Adrenal gland (tissue), 12 donors: ENCODE data around the gene ARIH1. TPM values are rescaled to one million over a fixed set of nuclear protein-coding genes. Genes with fewer than 3 reads are reported as not detected.

Source experiments
- DNase-seq, 7 donors: peaks; one replicate each; pipeline ENCODE4 v3.0.0-alpha.2; 2019 to 2020
- H3K27ac ChIP-seq, 5 donors: fragments of 200-600 bp; sonication (generic) in 4 of 5; 1 replicate in 3 of 5; 2 replicates in 2 of 5; pipeline versions ENCODE4 v1.5.1 to v1.8.0; 2016 to 2020; ENCODE audit warnings: mild to moderate bottlenecking in 1 of 5
- H3K27me3 ChIP-seq: fragments of 200-600 bp; 2 replicates; pipeline ENCODE4 v1.8.0; 2021
- H3K36me3 ChIP-seq, 2 donors: fragments of 200-600 bp; replicated peaks in 1 of 2; 1 replicate in 1 of 2; 2 replicates in 1 of 2; pipeline versions ENCODE4 v1.5.1 to v1.8.0; 2018 to 2022
- H3K4me1 ChIP-seq, 2 donors: fragments of 200-600 bp; replicated peaks in 1 of 2; 1 replicate in 1 of 2; 2 replicates in 1 of 2; pipeline versions ENCODE4 v1.5.1 to v1.8.0; 2018 to 2021
- H3K4me3 ChIP-seq, 4 donors: fragments of 200-600 bp; sonication (generic) in 3 of 4; one replicate each; pipeline ENCODE4 v1.5.1; 2016 to 2018
- H3K9me3 ChIP-seq, 3 donors: fragments of 200-600 bp; sonication (generic) in 1 of 3; replicated peaks in 1 of 3; 1 replicate in 2 of 3; 2 replicates in 1 of 3; pipeline versions ENCODE4 v1.5.1 to v1.8.0; 2016 to 2021
- CTCF ChIP-seq, 6 experiments: fragments of 450-650 bp in 4 of 6; fragments of 200-600 bp in 2 of 6; sonication (generic) in 1 of 6; IDR thresholded peaks; 1 replicate in 5 of 6; 2 replicates in 1 of 6; pipeline versions ENCODE4 v1.5.1 to v1.8.0; 2016 to 2021; ENCODE audit warnings: antibody characterized with exemption in 6 of 6, mild to moderate bottlenecking in 2 of 6, moderate library complexity in 1 of 6
- POLR2A ChIP-seq, 2 donors: fragments of 450-650 bp; IDR thresholded peaks; one replicate each; pipeline ENCODE4 v1.6.1; 2017; ENCODE audit warnings: antibody characterized with exemption in 2 of 2, mild to moderate bottlenecking in 2 of 2, moderate library complexity in 1 of 2
- WGBS, 4 donors: extraction: QIAGEN DNeasy Blood & Tissue Kit in 2 of 4; methylation state at CpG; one replicate each; pipeline versions ENCODE4 v1.1.5 to v1.1.7; 2013 to 2017; 5-methylcytosine and 5-hydroxymethylcytosine counted together
- intact Hi-C, 2 donors: fragments of 100-400 bp; cut with DNase I; formaldehyde crosslinking; loops; one replicate each; pipeline versions ENCODE4 v1.14.1 to v1.15.0; 2022 to 2023
- polyA plus RNA-seq, 3 donors: library from polyadenylated mRNA; stranded (reverse); fragments of 200-250 nt in 2 of 3; fragments of 350-450 nt in 1 of 3; fragmentation: Illumina TruSeq in 1 of 3; extraction: RNeasy Lipid Tissue Mini Kit (QIAGEN cat#74804) in 1 of 3; gene quantifications; one replicate each; pipeline ENCODE4 v1.2.3, GENCODE V29; 2013 to 2014
- total RNA-seq, 9 donors: library from RNA; depleted of rRNA in 4 of 9; stranded (reverse); fragments of >200 nt in 4 of 9; fragments of 120-200 nt in 1 of 9; fragmentation: NEBNext Ultra II Directional in 1 of 9; extraction: Animal tissue kit (Norgen Biotek cat#: 25700) in 1 of 9; gene quantifications; one replicate each; pipeline versions ENCODE4 v1.1.0 to v1.2.4, GENCODE V29; 2013 to 2023
- donor health status: healthy with polysubstance abuse.
- donor health status: Bipolar disorder and iron deficiency.
- donor health status: DM: yes; HTN: yes; CAD: no.
- donor health status: DM: no; HTN: no; CAD: no.
- donor health status: DM: no; HTN: no; CAD: no.
- donor health status: DM: yes; HTN: yes; CAD: no.

The ARIH1 gene
- total and polyA plus RNA-seq, 12 donors: 18.3 to 159 (median 58.8) TPM

GRCh38 chr15:72502220-72502809 is 28.2 kb downstream of the ARIH1 start:
- TF ChIP-seq CTCF (IDR thresholded peaks at IDR 0.05) (no peak), POLR2A (IDR thresholded peaks at IDR 0.05) (no peak)
- 71 to 79% (median 75%) methylated on average over 5 of the region's 5 CpGs for WGBS, 4 donors
- peaks cover 0 to 10% of the 10 kb centered on the region in 2 donors for H3K4me1 ChIP-seq
- intact Hi-C loops: no loop called here
- H3K36me3 ChIP-seq: no peaks in the 10 kb centered on the region
- H3K4me3 ChIP-seq: no peak overlapping the region
- no peaks in the 10 kb centered on the region for H3K9me3 ChIP-seq
- no peak for DNase-seq
- H3K27me3 ChIP-seq: no peaks in the 10 kb centered on the region
- H3K27ac ChIP-seq: no peak overlapping the region

- TF ChIP-seq POLR2A (IDR thresholded peaks at IDR 0.05) (no peak), CTCF (IDR thresholded peaks at IDR 0.05) (no peak)
- no peaks in the 10 kb centered on the region for H3K27me3 ChIP-seq
- WGBS, 4 donors: 53 to 61% (median 54%) methylated on average over 1 of the region's 1 CpG
These were observed 29.0 kb downstream of the ARIH1 start for GRCh38 chr15:72503147-72503546.

GRCh38 chr15:72507402-72508092 is 33.4 kb downstream of the ARIH1 start:
- no peaks in the 10 kb centered on the region for H3K9me3 ChIP-seq
- no peaks in the 10 kb centered on the region for H3K36me3 ChIP-seq
- H3K4me3 ChIP-seq: no peak overlapping the region
- WGBS, 4 donors: 84 to 100% (median 95%) methylated on average over 1 of the region's 1 CpG
- no peaks in the 10 kb centered on the region for H3K27me3 ChIP-seq
- no peak for DNase-seq
- intact Hi-C loops: no loop called here
- no peak overlapping the region for H3K27ac ChIP-seq
- peaks cover 5 to 7% of the 10 kb centered on the region in 2 donors for H3K4me1 ChIP-seq
- no peak for TF ChIP-seq CTCF (IDR thresholded peaks at IDR 0.05)
- no peak for TF ChIP-seq POLR2A (IDR thresholded peaks at IDR 0.05)

More at GRCh38 chr15:72503147-72503546, 29.0 kb downstream of the ARIH1 start:
- H3K27ac ChIP-seq: no peak overlapping the region
- no peak for DNase-seq
- intact Hi-C loops: no loop called here
- H3K4me3 ChIP-seq: no peak overlapping the region
- no peaks in the 10 kb centered on the region for H3K36me3 ChIP-seq
- H3K9me3 ChIP-seq: no peaks in the 10 kb centered on the region
- H3K4me1 ChIP-seq: peaks cover 3 to 5% of the 10 kb centered on the region in 2 donors

GRCh38 chr15:72509484-72509883 is 35.4 kb downstream of the ARIH1 start:
- WGBS, 4 donors: 91 to 98% (median 93%) methylated on average over 4 of the region's 4 CpGs
- no peak for TF ChIP-seq POLR2A (IDR thresholded peaks at IDR 0.05)
- TF ChIP-seq CTCF (IDR thresholded peaks at IDR 0.05): no peak
- DNase-seq: no peak
- Histone ChIP-seq H3K4me1 (peaks cover 5 to 14% of the 10 kb centered on the region in 2 donors), H3K27ac (no peak overlapping the region), H3K4me3 (no peak overlapping the region), H3K36me3 (no peaks in the 10 kb centered on the region), H3K27me3 (no peaks in the 10 kb centered on the region), H3K9me3 (no peaks in the 10 kb centered on the region)
- intact Hi-C loops: no loop called here
